ENCODE results near the gene NFYA. TPM values are rescaled to one million over a fixed set of nuclear protein-coding genes. Genes with fewer than 3 reads are reported as not detected.

Gene NFYA
- total RNA-seq, 3 donors from 2014 or later (not counting 1 experiment from before 2014, with no cell fraction given): 27.5 to 33.1 (median 33.0) TPM

- Histone ChIP-seq H3K27ac (ENCODE audit: low read length) (no peak overlapping the region), H3K4me1 (ENCODE audit: control insufficient read depth, insufficient read depth, low read length) (peaks cover 15% of the 10 kb centered on the region), H3K27me3 (ENCODE audit: control insufficient read depth, insufficient read depth, low read length) (no peaks in the 10 kb centered on the region), H3K4me3 (ENCODE audit: low read length) (no peak overlapping the region), H3K36me3 (ENCODE audit: control insufficient read depth, insufficient read depth, low read length) (peaks cover 16% of the 10 kb centered on the region), H3K9me3 (ENCODE audit: control insufficient read depth, insufficient read depth, low read length) (no peaks in the 10 kb centered on the region)
- Mint-ChIP-seq H3K9me3 (no peaks in the 10 kb centered on the region), H3K4me1 (peaks cover 50 to 69% of the 10 kb centered on the region in 2 donors), H3K36me3 (peaks cover 6% of the 10 kb centered on the region), H3K4me3 (no peak overlapping the region), H3K27ac (no peak overlapping the region), H3K27me3 (ENCODE audit: low read depth in 2 of 2) (no peaks in the 10 kb centered on the region)
- WGBS (ENCODE audit: insufficient coverage): 90% methylated on average over 2 of the region's 3 CpGs
- intact Hi-C loops (cut with micrococcal nuclease): no loop called here
- no peak for DNase-seq
- ATAC-seq: no peak
- TF ChIP-seq CTCF (IDR thresholded peaks at IDR 0.05): no peak
Observed at GRCh38 chr6:41078101-41078500, 5.3 kb downstream of the NFYA start.

DNA sequence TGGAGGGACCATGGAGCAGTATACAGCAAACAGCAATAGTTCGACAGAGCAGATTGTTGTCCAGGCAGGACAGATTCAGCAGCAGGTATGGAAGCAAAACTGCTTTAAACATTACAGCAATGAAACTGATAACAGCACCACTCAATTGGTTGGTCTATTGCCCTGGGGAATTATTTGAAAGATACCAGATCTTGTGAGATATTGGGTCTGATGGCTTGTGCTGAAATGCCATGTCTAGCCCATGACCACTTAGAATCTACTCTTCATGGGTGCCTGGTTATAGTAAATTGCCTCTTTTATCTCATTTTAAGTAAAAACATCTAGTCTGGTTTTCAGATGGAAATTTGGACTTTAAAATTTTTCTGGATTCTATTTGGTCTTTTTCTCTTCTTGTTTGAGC is 6.3 kb downstream of the NFYA start:
- peaks cover 10% of the 10 kb centered on the region for H3K36me3 Mint-ChIP-seq
- Histone ChIP-seq H3K4me3 (ENCODE audit: low read length) (no peak overlapping the region), H3K27ac (ENCODE audit: low read length) (no peak overlapping the region), H3K27me3 (ENCODE audit: control insufficient read depth, insufficient read depth, low read length) (no peaks in the 10 kb centered on the region), H3K9me3 (ENCODE audit: control insufficient read depth, insufficient read depth, low read length) (no peaks in the 10 kb centered on the region), H3K4me1 (ENCODE audit: control insufficient read depth, insufficient read depth, low read length) (peaks cover 15% of the 10 kb centered on the region), H3K36me3 (ENCODE audit: control insufficient read depth, insufficient read depth, low read length) (peaks cover 23% of the 10 kb centered on the region)
- no peak for TF ChIP-seq CTCF (IDR thresholded peaks at IDR 0.05)
- DNase-seq (no peak), ATAC-seq (no peak)
- no peaks in the 10 kb centered on the region for H3K9me3 Mint-ChIP-seq
- H3K27me3 Mint-ChIP-seq (ENCODE audit: low read depth in 2 of 2): no peaks in the 10 kb centered on the region
- peaks cover 51 to 70% of the 10 kb centered on the region in 2 donors for H3K4me1 Mint-ChIP-seq
- H3K27ac Mint-ChIP-seq: peak overlapping the region in 1 of 2 donors; percentile 51
- WGBS (ENCODE audit: insufficient coverage): 100% methylated on average over 1 of the region's 1 CpG
- H3K4me3 Mint-ChIP-seq: no peak overlapping the region
- intact Hi-C loops (cut with micrococcal nuclease): no loop called here

- Mint-ChIP-seq H3K9me3 (no peaks in the 10 kb centered on the region), H3K4me1 (peaks cover 36 to 54% of the 10 kb centered on the region in 2 donors), H3K4me3 (peak overlapping the region; percentile 65), H3K27ac (peak overlapping the region; percentile 60 to 83), H3K27me3 (ENCODE audit: low read depth in 2 of 2) (no peaks in the 10 kb centered on the region), H3K36me3 (peaks cover 14% of the 10 kb centered on the region)
- Histone ChIP-seq H3K36me3 (ENCODE audit: control insufficient read depth, insufficient read depth, low read length) (peaks cover 35% of the 10 kb centered on the region), H3K27me3 (ENCODE audit: control insufficient read depth, insufficient read depth, low read length) (no peaks in the 10 kb centered on the region), H3K4me1 (ENCODE audit: control insufficient read depth, insufficient read depth, low read length) (peaks cover 11% of the 10 kb centered on the region), H3K27ac (ENCODE audit: low read length) (peak overlapping the region; percentile 48), H3K4me3 (ENCODE audit: low read length) (no peak overlapping the region), H3K9me3 (ENCODE audit: control insufficient read depth, insufficient read depth, low read length) (no peaks in the 10 kb centered on the region)
- ATAC-seq (peak; percentile 37 to 58 (median 54)), DNase-seq (peak in 1 of 2 donors; percentile 61)
- WGBS (ENCODE audit: insufficient coverage): 34% methylated on average over 2 of the region's 2 CpGs
- TF ChIP-seq CTCF (IDR thresholded peaks at IDR 0.05): no peak
- intact Hi-C loops (cut with micrococcal nuclease): no loop called here
Observed at GRCh38 chr6:41080621-41081020, 7.8 kb downstream of the NFYA start.

DNA sequence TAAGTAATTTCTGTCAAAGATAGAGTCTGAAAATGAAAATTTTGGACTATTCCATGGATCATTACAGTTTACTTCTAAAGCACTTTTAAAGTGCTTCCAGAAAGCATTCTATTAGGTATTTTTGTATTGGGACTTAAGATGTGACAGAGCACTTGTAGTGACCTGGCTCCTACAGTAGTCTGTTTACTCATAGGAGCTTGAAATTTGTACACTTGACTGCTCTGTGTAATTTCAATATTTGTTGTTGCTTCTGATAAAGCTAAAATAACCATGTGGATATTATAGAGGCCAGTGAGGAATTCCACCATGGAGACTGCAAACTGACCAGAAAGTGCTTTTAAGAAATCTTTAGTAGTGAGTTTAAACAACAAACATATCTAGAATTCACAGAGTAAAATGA is 10.3 kb downstream of the NFYA start:
- Histone ChIP-seq H3K4me3 (ENCODE audit: low read length) (no peak overlapping the region), H3K27ac (ENCODE audit: low read length) (no peak overlapping the region), H3K36me3 (ENCODE audit: control insufficient read depth, insufficient read depth, low read length) (peaks cover 54% of the 10 kb centered on the region), H3K4me1 (ENCODE audit: control insufficient read depth, insufficient read depth, low read length) (peaks cover 11% of the 10 kb centered on the region), H3K9me3 (ENCODE audit: control insufficient read depth, insufficient read depth, low read length) (no peaks in the 10 kb centered on the region), H3K27me3 (ENCODE audit: control insufficient read depth, insufficient read depth, low read length) (no peaks in the 10 kb centered on the region)
- no peak overlapping the region for H3K4me3 Mint-ChIP-seq
- DNase-seq (no peak), ATAC-seq (no peak)
- H3K9me3 Mint-ChIP-seq: no peaks in the 10 kb centered on the region
- H3K4me1 Mint-ChIP-seq: peaks cover 28 to 45% of the 10 kb centered on the region in 2 donors
- no peak for TF ChIP-seq CTCF (IDR thresholded peaks at IDR 0.05)
- peaks cover 26% of the 10 kb centered on the region for H3K36me3 Mint-ChIP-seq
- peak overlapping the region in 1 of 2 donors; percentile 29 for H3K27ac Mint-ChIP-seq
- no peaks in the 10 kb centered on the region for H3K27me3 Mint-ChIP-seq (ENCODE audit: low read depth in 2 of 2)
- intact Hi-C loops (cut with micrococcal nuclease): no loop called here

Measured in natural killer cell (primary cell).